Cardiac septum (tissue), 1 donor: ENCODE measurements around the gene UBN1. TPM values are rescaled to one million over a fixed set of nuclear protein-coding genes. Genes with fewer than 3 reads are reported as not detected.

Experiments
- DNase-seq: peaks from one replicate; pipeline ENCODE4 v3.0.0-alpha.2; 2020; ENCODE audit warnings: low spot score
- intact Hi-C: fragments of 100-400 bp; cut with DNase I; formaldehyde crosslinking; loops from one replicate; pipeline ENCODE4 v1.14.0; 2022
- total RNA-seq: library from RNA; stranded (reverse); fragmentation: NEBNext Ultra II Directional; extraction: Animal tissue kit (Norgen Biotek cat#: 25700); gene quantifications from one replicate; pipeline ENCODE4 v1.2.1, GENCODE V29; 2021
- donor health status: DM: no; HTN: no; CAD: no.

UBN1 gene
- total RNA-seq, 1 donor from 2014 or later, result 23.6 TPM

- intact Hi-C loops, result no loop called here
- no peak for DNase-seq
Observed at GRCh38 chr16:4898811-4899473, 51.7 kb downstream of the UBN1 start.

- intact Hi-C loops, result no loop called here
- DNase-seq, result no peak
Observed at GRCh38 chr16:4899474-4899846, 52.2 kb downstream of the UBN1 start.

GRCh38 chr16:4900036-4900435 lies 52.8 kb downstream of the UBN1 start:
- no peak for DNase-seq
- intact Hi-C loops, result no loop called here

- intact Hi-C loops, result no loop called here
- DNase-seq, result no peak
Observed at GRCh38 chr16:4900750-4901149, 53.5 kb downstream of the UBN1 start.

- no peak for DNase-seq
- intact Hi-C loops, result no loop called here
Observed at GRCh38 chr16:4902038-4902437, 54.8 kb downstream of the UBN1 start.

GRCh38 chr16:4904108-4904941 lies 57.0 kb downstream of the UBN1 start:
- no peak for DNase-seq
- intact Hi-C loops, result no loop called here

- intact Hi-C loops, result no loop called here
- no peak for DNase-seq
Observed at GRCh38 chr16:4904942-4905615, 57.8 kb downstream of the UBN1 start.

GRCh38 chr16:4908854-4909401 lies 61.6 kb downstream of the UBN1 start:
- no peak for DNase-seq
- intact Hi-C loops, result no loop called here

GRCh38 chr16:4909825-4910224 lies 62.5 kb downstream of the UBN1 start:
- no peak for DNase-seq
- intact Hi-C loops, result no loop called here

GRCh38 chr16:4910828-4911227 lies 63.5 kb downstream of the UBN1 start:
- no peak for DNase-seq
- intact Hi-C loops, result no loop called here

- DNase-seq, result no peak
- intact Hi-C loops, result no loop called here
Observed at GRCh38 chr16:4911970-4912386, 64.7 kb downstream of the UBN1 start.

GRCh38 chr16:4913130-4913773 lies 66.0 kb downstream of the UBN1 start:
- intact Hi-C loops, result no loop called here
- no peak for DNase-seq

- intact Hi-C loops, result no loop called here
- no peak for DNase-seq
Observed at GRCh38 chr16:4913774-4914525, 66.7 kb downstream of the UBN1 start.

- intact Hi-C loops, result no loop called here
- no peak for DNase-seq
Observed at GRCh38 chr16:4914528-4915225, 67.4 kb downstream of the UBN1 start.

- DNase-seq, result no peak
- intact Hi-C loops, result no loop called here
Observed at GRCh38 chr16:4915226-4915761, 68.0 kb downstream of the UBN1 start.

- intact Hi-C loops, result no loop called here
- no peak for DNase-seq
Observed at GRCh38 chr16:4917117-4917516, 69.8 kb downstream of the UBN1 start.

- intact Hi-C loops, result no loop called here
Observed at GRCh38 chr16:4918781-4919251, 71.5 kb downstream of the UBN1 start.

GRCh38 chr16:4920826-4921225 lies 73.5 kb downstream of the UBN1 start:
- DNase-seq, result no peak
- intact Hi-C loops, result no loop called here

More at GRCh38 chr16:4918781-4919251, 71.5 kb downstream of the UBN1 start:
- no peak for DNase-seq
